Activated CD8-positive, alpha-beta T cell treated with anti-CD3 and anti-CD28 coated beads for 36 hours (primary cell): Measurements from ENCODE around the gene ARMC8. TPM values are rescaled to one million over a fixed set of nuclear protein-coding genes. Genes with fewer than 3 reads are reported as not detected.

Experiments used
- ATAC-seq: fragments of 200-7000 bp; cut with Tn5 transposase; one replicate; pipeline ENCODE4 v1.10.0; 2021; ENCODE audit warnings: mild to moderate bottlenecking, moderate library complexity
- CTCF ChIA-PET: fragments of 350-600 bp; sonication (Branson Sonifier 250); formaldehyde crosslinking; loops from one replicate; lab custom pipeline; 2021; ENCODE audit warnings: antibody characterized with exemption; lab: Charles Lee
- POLR2A ChIA-PET: fragments of 350-600 bp; sonication (Branson Sonifier 250); formaldehyde crosslinking; loops from one replicate; lab custom pipeline; 2021; ENCODE audit warnings: antibody characterized with exemption; lab: Charles Lee
- DNase-seq: peaks from one replicate; pipeline ENCODE4 v3.0.0-alpha.2; 2020
- H3K27ac Mint-ChIP-seq: one replicate; pipeline ENCODE4 v1.8.0; 2021; ENCODE audit warnings: mild to moderate bottlenecking, mixed read lengths
- H3K27me3 Mint-ChIP-seq: one replicate; pipeline ENCODE4 v1.8.0; 2021; ENCODE audit warnings: mixed read lengths
- H3K36me3 Mint-ChIP-seq: one replicate; pipeline ENCODE4 v1.8.0; 2021; ENCODE audit warnings: low read depth, mixed read lengths
- H3K4me1 Mint-ChIP-seq: one replicate; pipeline ENCODE4 v1.8.0; 2021; ENCODE audit warnings: low read depth, mixed read lengths
- H3K4me3 Mint-ChIP-seq: one replicate; pipeline ENCODE4 v1.8.0; 2021; ENCODE audit warnings: mild to moderate bottlenecking, moderate library complexity, mixed read lengths
- H3K9me3 Mint-ChIP-seq: one replicate; pipeline ENCODE4 v1.8.0; 2021; ENCODE audit warnings: mixed read lengths
- intact Hi-C: fragments of 100-400 bp; cut with micrococcal nuclease; formaldehyde crosslinking; loops from one replicate; pipeline ENCODE4 v1.10.0; 2022
- total RNA-seq, 2 experiments: library from RNA; stranded (reverse); gene quantifications; one replicate each; pipeline ENCODE4 v1.2.3, GENCODE V29; 2021
- TF ChIP-seq, protein P1 (sequence below): fragments of 200-600 bp; IDR thresholded peaks from one replicate; pipeline ENCODE4 v1.8.0; 2022; ENCODE audit warnings: antibody characterized with exemption, mild to moderate bottlenecking

The ARMC8 gene
- total RNA-seq, 2 experiments from 2014 or later, result 48.1 to 51.4 TPM

- CTCF ChIA-PET, result interaction anchor here (0.7 kb wide), 1 partner anchor 183 kb away, joined by 4 read pairs; no protein-coding TSS in a partner anchor
- no peak for ATAC-seq
- peaks cover 36% of the 10 kb centered on the region for H3K36me3 Mint-ChIP-seq
Measured at GRCh38 chr3:138289260-138289659, 102.2 kb downstream of the ARMC8 start.

DNA sequence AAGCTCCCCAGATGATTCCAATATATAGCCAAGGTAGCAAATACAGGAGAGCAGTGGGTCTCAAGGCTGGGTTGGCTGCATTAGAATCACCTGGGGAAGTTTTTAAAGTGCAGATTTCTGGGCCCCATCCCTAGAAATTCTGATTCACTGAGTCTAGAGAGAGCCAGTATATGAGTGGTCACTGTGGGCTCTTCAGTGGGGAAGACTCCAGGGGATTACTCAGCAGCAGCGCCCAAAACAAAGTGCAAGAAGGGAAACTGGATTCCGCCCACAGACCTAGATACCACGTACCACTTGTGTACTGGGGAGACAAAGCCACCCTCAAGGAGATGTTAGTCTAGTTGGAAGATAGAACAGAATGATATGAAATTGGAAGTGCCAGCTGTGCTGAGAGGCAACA, 102.6 kb downstream of the ARMC8 start:
- TF ChIP-seq, protein P1, sequence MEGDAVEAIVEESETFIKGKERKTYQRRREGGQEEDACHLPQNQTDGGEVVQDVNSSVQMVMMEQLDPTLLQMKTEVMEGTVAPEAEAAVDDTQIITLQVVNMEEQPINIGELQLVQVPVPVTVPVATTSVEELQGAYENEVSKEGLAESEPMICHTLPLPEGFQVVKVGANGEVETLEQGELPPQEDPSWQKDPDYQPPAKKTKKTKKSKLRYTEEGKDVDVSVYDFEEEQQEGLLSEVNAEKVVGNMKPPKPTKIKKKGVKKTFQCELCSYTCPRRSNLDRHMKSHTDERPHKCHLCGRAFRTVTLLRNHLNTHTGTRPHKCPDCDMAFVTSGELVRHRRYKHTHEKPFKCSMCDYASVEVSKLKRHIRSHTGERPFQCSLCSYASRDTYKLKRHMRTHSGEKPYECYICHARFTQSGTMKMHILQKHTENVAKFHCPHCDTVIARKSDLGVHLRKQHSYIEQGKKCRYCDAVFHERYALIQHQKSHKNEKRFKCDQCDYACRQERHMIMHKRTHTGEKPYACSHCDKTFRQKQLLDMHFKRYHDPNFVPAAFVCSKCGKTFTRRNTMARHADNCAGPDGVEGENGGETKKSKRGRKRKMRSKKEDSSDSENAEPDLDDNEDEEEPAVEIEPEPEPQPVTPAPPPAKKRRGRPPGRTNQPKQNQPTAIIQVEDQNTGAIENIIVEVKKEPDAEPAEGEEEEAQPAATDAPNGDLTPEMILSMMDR, result no peak
- no peaks in the 10 kb centered on the region for H3K9me3 Mint-ChIP-seq
- peak overlapping the region; percentile 7 for H3K27ac Mint-ChIP-seq
- DNase-seq (no peak), ATAC-seq (peak; percentile 27)
- intact Hi-C loops, result no loop called here
- H3K4me1 Mint-ChIP-seq, result peaks cover 5% of the 10 kb centered on the region
- ChIA-PET CTCF (no interaction called here), POLR2A (no interaction called here)
- H3K4me3 Mint-ChIP-seq, result no peak overlapping the region
- peaks cover 32% of the 10 kb centered on the region for H3K36me3 Mint-ChIP-seq
- H3K27me3 Mint-ChIP-seq, result no peaks in the 10 kb centered on the region

More at GRCh38 chr3:138289260-138289659, 102.2 kb downstream of the ARMC8 start:
- Mint-ChIP-seq H3K4me3 (no peak overlapping the region), H3K27me3 (no peaks in the 10 kb centered on the region), H3K9me3 (no peaks in the 10 kb centered on the region), H3K4me1 (peaks cover 5% of the 10 kb centered on the region), H3K27ac (peak overlapping the region; percentile 4)
- intact Hi-C loops, result no loop called here
- POLR2A ChIA-PET, result interaction anchor here (0.6 kb wide), 1 partner anchor 27 kb away, joined by 3 read pairs; no protein-coding TSS in a partner anchor
- TF ChIP-seq, protein P1, result no peak
- no peak for DNase-seq

- DNase-seq, result peak; percentile 58
- TF ChIP-seq, protein P1, result no peak
- Mint-ChIP-seq H3K4me3 (no peak overlapping the region), H3K9me3 (no peaks in the 10 kb centered on the region), H3K36me3 (peaks cover 28% of the 10 kb centered on the region), H3K27me3 (no peaks in the 10 kb centered on the region), H3K27ac (peak overlapping the region; percentile 85), H3K4me1 (peaks cover 18% of the 10 kb centered on the region)
- intact Hi-C loops, result no loop called here
- peak; percentile 92 for ATAC-seq
- POLR2A ChIA-PET, result no interaction called here
- CTCF ChIA-PET, result interaction anchor here (0.6 to 1.1 kb wide), 2 partner anchors 32 to 51 kb away, joined by 3 to 5 read pairs; no protein-coding TSS in a partner anchor
Measured at GRCh38 chr3:138296639-138297038, 109.5 kb downstream of the ARMC8 start.

DNA sequence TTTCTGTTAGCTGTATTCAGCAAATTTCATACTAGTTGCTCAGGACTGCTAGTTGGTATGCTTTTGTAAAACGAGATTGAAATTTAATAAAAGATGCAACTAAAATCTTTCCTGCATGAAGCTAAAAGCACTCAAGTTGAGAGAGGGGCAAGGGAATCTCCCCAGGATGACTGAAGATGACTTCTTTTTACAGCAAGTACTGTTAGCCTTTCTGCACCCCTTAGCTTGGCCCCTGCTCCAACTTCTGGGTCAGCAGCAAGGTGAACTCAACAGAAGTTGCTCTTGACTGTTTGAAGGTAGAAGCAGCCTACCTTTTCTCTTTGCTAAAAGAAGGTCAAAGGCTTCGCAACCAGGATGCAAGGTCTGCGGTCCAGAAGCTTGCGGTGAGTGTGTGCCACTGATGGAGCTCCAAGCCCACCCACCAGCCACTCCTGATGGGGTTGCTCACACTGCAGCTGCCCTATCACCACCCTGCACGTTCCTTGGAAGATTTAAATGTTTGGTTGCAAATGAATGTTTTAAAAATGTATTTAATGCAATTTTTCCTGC, 110.0 kb downstream of the ARMC8 start:
- TF ChIP-seq, protein P1, result no peak
- intact Hi-C loops, result no loop called here
- Mint-ChIP-seq H3K36me3 (peaks cover 26% of the 10 kb centered on the region), H3K27ac (peak overlapping the region; percentile 85), H3K4me3 (peak overlapping the region; percentile 5), H3K27me3 (no peaks in the 10 kb centered on the region), H3K4me1 (peaks cover 18% of the 10 kb centered on the region), H3K9me3 (no peaks in the 10 kb centered on the region)
- DNase-seq, result peak; percentile 35
- ChIA-PET POLR2A (no interaction called here), CTCF (interaction anchor here (0.6 to 1.3 kb wide), 3 partner anchors 18 to 50 kb away, joined by 3 to 5 read pairs (median 3); no protein-coding TSS in a partner anchor)
- peak; percentile 73 for ATAC-seq

DNA sequence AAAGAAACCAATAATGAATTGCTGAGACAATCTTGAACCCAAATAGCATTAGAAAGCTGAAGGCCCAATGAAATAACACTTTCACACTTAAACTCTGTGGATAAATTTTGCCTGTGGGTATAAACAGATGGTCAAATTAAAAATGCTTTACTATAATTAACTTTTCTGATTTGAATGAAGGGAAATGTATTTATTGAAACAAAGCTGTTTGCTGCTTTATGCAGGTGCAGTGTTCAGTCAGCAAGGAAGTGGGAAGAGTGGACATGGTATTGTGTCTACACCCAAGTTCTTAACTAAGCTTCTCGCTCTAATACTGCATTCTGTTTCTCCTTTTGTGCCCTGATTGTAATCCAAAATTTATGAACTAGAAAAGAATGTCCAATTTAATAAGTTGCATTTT, 110.8 kb downstream of the ARMC8 start:
- CTCF ChIA-PET, result interaction anchor here (1.1 to 1.3 kb wide), 2 partner anchors 18 to 31 kb away, joined by 3 to 5 read pairs; no protein-coding TSS in a partner anchor
- H3K4me1 Mint-ChIP-seq, result peaks cover 18% of the 10 kb centered on the region
- ATAC-seq, result no peak
- TF ChIP-seq, protein P1, result no peak
- no peaks in the 10 kb centered on the region for H3K27me3 Mint-ChIP-seq
- intact Hi-C loops, result no loop called here
- peaks cover 24% of the 10 kb centered on the region for H3K36me3 Mint-ChIP-seq
- POLR2A ChIA-PET, result no interaction called here
- H3K4me3 Mint-ChIP-seq, result no peak overlapping the region
- peak overlapping the region; percentile 85 for H3K27ac Mint-ChIP-seq
- no peaks in the 10 kb centered on the region for H3K9me3 Mint-ChIP-seq
- no peak for DNase-seq
